ENCODE measurements around the gene ZNF469. TPM values are rescaled to one million over a fixed set of nuclear protein-coding genes. Genes with fewer than 3 reads are reported as not detected.

ZNF469 gene
- polyA plus RNA-seq, 1 donor from 2014 or later, result not detected

DNA sequence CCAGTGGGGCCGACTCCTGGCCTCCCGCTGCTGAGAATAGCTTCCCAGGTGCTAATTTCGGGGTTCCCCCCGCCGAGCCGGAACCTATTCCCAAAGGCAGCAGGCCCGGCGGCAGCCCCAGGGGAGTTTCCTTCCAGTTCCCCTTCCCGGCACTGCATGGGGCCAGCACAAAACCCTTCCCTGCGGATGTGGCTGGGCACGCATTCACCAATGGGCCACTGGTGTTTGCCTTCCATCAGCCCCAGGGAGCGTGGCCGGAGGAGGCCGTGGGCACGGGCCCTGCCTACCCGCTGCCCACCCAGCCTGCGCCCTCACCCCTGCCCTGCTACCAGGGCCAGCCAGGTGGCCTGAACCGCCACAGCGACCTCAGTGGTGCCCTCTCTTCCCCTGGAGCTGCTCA is 45.4 kb downstream of the ZNF469 start:
- Histone ChIP-seq H3K79me2 (replicated peaks; ENCODE audit: insufficient read depth, low read length) (no peaks in the 10 kb centered on the region), H3K9ac (ENCODE audit: low read length) (no peak overlapping the region), H4K20me1 (ENCODE audit: insufficient read depth) (no peaks in the 10 kb centered on the region), H3K27ac (ENCODE audit: low read length) (no peak overlapping the region), H3K4me2 (ENCODE audit: low read length) (no peak overlapping the region), H3F3A (ENCODE audit: insufficient read depth, low read length, poor library complexity, severe bottlenecking) (no peaks in the 10 kb centered on the region), H3K9me2 (ENCODE audit: insufficient read depth, low read length) (no peaks in the 10 kb centered on the region), H3K27me3 (ENCODE audit: insufficient read depth, low read depth, low read length) (peaks cover 28% of the 10 kb centered on the region), H3K36me3 (ENCODE audit: insufficient read depth, low read length) (no peaks in the 10 kb centered on the region), H3K9me3 (ENCODE audit: low read length) (no peaks in the 10 kb centered on the region), H3K4me3 (ENCODE audit: low read length) (no peak overlapping the region), H2AFZ (ENCODE audit: low read depth, low read length) (no peak overlapping the region)
- TF ChIP-seq EZH2 (IDR thresholded peaks at IDR 0.05; ENCODE audit: borderline replicate concordance, insufficient read depth, low read length, poor library complexity, severe bottlenecking) (no peak), CTCF (IDR thresholded peaks at IDR 0.05; ENCODE audit: poor library complexity, severe bottlenecking) (no peak), SMC3 (conservative IDR thresholded peaks at IDR 0.05; ENCODE audit: poor library complexity) (no peak), RAD21 (conservative IDR thresholded peaks at IDR 0.05) (no peak), TAF1 (IDR thresholded peaks at IDR 0.05; ENCODE audit: low read depth) (no peak), EP300 (conservative IDR thresholded peaks at IDR 0.05; ENCODE audit: poor library complexity, severe bottlenecking) (no peak), MXI1 (conservative IDR thresholded peaks at IDR 0.05; ENCODE audit: poor library complexity, severe bottlenecking) (no peak), POLR2AphosphoS5 (IDR thresholded peaks at IDR 0.05) (no peak)
- TF ChIP-seq, protein P1, sequence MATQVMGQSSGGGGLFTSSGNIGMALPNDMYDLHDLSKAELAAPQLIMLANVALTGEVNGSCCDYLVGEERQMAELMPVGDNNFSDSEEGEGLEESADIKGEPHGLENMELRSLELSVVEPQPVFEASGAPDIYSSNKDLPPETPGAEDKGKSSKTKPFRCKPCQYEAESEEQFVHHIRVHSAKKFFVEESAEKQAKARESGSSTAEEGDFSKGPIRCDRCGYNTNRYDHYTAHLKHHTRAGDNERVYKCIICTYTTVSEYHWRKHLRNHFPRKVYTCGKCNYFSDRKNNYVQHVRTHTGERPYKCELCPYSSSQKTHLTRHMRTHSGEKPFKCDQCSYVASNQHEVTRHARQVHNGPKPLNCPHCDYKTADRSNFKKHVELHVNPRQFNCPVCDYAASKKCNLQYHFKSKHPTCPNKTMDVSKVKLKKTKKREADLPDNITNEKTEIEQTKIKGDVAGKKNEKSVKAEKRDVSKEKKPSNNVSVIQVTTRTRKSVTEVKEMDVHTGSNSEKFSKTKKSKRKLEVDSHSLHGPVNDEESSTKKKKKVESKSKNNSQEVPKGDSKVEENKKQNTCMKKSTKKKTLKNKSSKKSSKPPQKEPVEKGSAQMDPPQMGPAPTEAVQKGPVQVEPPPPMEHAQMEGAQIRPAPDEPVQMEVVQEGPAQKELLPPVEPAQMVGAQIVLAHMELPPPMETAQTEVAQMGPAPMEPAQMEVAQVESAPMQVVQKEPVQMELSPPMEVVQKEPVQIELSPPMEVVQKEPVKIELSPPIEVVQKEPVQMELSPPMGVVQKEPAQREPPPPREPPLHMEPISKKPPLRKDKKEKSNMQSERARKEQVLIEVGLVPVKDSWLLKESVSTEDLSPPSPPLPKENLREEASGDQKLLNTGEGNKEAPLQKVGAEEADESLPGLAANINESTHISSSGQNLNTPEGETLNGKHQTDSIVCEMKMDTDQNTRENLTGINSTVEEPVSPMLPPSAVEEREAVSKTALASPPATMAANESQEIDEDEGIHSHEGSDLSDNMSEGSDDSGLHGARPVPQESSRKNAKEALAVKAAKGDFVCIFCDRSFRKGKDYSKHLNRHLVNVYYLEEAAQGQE (IDR thresholded peaks at IDR 0.05; ENCODE audit: borderline replicate concordance), result no peak

DNA sequence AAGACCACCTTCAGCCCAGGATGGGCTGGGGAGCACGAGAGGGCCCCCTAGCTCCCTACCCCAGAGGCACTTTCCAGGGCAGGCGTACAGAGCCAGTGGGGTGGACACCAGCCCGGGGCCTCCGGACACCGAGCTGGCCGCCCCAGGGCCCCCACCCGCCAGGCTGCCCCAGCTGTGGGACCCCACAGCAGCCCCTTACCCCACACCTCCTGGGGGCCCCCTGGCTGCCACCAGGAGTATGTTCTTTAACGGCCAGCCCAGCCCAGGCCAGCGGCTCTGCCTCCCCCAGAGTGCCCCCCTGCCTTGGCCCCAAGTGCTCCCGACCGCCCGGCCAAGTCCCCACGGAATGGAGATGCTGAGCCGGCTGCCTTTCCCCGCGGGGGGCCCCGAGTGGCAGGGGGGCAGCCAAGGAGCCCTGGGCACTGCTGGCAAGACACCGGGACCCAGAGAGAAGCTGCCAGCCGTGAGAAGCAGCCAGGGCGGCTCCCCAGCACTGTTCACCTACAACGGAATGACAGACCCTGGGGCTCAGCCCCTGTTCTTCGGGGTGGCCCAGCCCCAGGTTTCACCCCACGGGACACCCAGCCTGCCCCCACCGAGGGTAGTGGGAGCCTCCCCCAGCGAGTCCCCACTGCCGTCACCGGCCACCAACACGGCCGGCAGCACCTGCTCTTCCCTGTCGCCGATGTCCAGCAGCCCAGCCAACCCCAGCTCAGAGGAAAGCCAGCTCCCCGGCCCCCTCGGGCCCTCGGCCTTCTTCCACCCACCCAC is 46.0 kb downstream of the ZNF469 start:
- TF ChIP-seq EZH2 (IDR thresholded peaks at IDR 0.05; ENCODE audit: borderline replicate concordance, insufficient read depth, low read length, poor library complexity, severe bottlenecking) (no peak), POLR2AphosphoS5 (IDR thresholded peaks at IDR 0.05) (no peak), MXI1 (conservative IDR thresholded peaks at IDR 0.05; ENCODE audit: poor library complexity, severe bottlenecking) (no peak), SMC3 (conservative IDR thresholded peaks at IDR 0.05; ENCODE audit: poor library complexity) (no peak), TAF1 (IDR thresholded peaks at IDR 0.05; ENCODE audit: low read depth) (no peak), EP300 (conservative IDR thresholded peaks at IDR 0.05; ENCODE audit: poor library complexity, severe bottlenecking) (no peak), RAD21 (conservative IDR thresholded peaks at IDR 0.05) (no peak), CTCF (IDR thresholded peaks at IDR 0.05; ENCODE audit: poor library complexity, severe bottlenecking) (no peak)
- TF ChIP-seq, protein P1 (IDR thresholded peaks at IDR 0.05; ENCODE audit: borderline replicate concordance), result no peak
- H3K27ac ChIP-seq (ENCODE audit: low read length), result no peak overlapping the region

More for the DNA sequence above, 46.0 kb downstream of the ZNF469 start:
- Histone ChIP-seq H3F3A (ENCODE audit: insufficient read depth, low read length, poor library complexity, severe bottlenecking) (no peaks in the 10 kb centered on the region), H3K9me3 (ENCODE audit: low read length) (no peaks in the 10 kb centered on the region), H3K9me2 (ENCODE audit: insufficient read depth, low read length) (no peaks in the 10 kb centered on the region), H3K79me2 (replicated peaks; ENCODE audit: insufficient read depth, low read length) (no peaks in the 10 kb centered on the region), H3K4me3 (ENCODE audit: low read length) (no peak overlapping the region), H3K36me3 (ENCODE audit: insufficient read depth, low read length) (no peaks in the 10 kb centered on the region), H3K4me2 (ENCODE audit: low read length) (no peak overlapping the region), H3K9ac (ENCODE audit: low read length) (no peak overlapping the region), H4K20me1 (ENCODE audit: insufficient read depth) (no peaks in the 10 kb centered on the region), H3K27me3 (ENCODE audit: insufficient read depth, low read depth, low read length) (peaks cover 28% of the 10 kb centered on the region), H2AFZ (ENCODE audit: low read depth, low read length) (no peak overlapping the region)

Data from neural cell (in vitro differentiated cells).